ENCODE measurements around the gene SORCS3.

GRCh38 chr10:105037022-105037421 lies 395.9 kb downstream of the SORCS3 start:
- TF ChIP-seq POLR2AphosphoS5 (IDR thresholded peaks at IDR 0.05; ENCODE audit: borderline replicate concordance, low read depth, low read length) (no peak), FOXP2 (optimal IDR thresholded peaks at IDR 0.05; ENCODE audit: control extremely low read depth, extremely low read length, insufficient read depth) (no peak)
